ENCODE data around the gene TPSG1. TPM values are rescaled to one million over a fixed set of nuclear protein-coding genes. Genes with fewer than 3 reads are reported as not detected.

TPSG1 gene
- total RNA-seq, 1 experiment from 2014 or later = not detected

DNA sequence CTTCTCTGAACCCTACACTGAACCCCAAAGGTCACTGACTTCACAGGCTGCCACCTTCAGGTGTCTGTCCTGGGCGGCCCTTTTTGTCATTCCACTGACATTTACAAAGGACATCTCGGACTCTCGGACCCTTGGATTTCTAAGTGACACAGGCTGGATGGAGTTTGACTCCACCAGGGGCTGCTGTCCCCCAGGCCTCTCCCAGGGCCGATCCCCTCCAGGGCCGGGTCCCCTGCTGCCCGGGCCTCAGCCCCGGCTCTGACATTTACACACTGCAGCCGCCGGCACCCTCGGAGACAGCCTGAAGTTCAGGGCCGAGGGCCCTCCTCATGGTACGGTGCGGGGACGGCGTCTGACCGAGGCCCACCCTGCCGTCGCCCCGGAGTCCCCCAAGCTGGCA is 48.0 kb downstream of the TPSG1 start:
- Mint-ChIP-seq H3K4me3 (ENCODE audit: unreplicated experiment) (no peak overlapping the region), H3K36me3 (ENCODE audit: insufficient read depth, unreplicated experiment) (no peaks in the 10 kb centered on the region), H3K27ac (ENCODE audit: low read depth, unreplicated experiment) (no peak overlapping the region), H3K9me3 (ENCODE audit: unreplicated experiment) (no peaks in the 10 kb centered on the region), H3K27me3 (ENCODE audit: insufficient read depth, unreplicated experiment) (no peaks in the 10 kb centered on the region), H3K4me1 (ENCODE audit: insufficient read depth, unreplicated experiment) (no peaks in the 10 kb centered on the region)
- BruUV-seq (replicated peaks) = no TSS peak
- TF ChIP-seq, protein P1, sequence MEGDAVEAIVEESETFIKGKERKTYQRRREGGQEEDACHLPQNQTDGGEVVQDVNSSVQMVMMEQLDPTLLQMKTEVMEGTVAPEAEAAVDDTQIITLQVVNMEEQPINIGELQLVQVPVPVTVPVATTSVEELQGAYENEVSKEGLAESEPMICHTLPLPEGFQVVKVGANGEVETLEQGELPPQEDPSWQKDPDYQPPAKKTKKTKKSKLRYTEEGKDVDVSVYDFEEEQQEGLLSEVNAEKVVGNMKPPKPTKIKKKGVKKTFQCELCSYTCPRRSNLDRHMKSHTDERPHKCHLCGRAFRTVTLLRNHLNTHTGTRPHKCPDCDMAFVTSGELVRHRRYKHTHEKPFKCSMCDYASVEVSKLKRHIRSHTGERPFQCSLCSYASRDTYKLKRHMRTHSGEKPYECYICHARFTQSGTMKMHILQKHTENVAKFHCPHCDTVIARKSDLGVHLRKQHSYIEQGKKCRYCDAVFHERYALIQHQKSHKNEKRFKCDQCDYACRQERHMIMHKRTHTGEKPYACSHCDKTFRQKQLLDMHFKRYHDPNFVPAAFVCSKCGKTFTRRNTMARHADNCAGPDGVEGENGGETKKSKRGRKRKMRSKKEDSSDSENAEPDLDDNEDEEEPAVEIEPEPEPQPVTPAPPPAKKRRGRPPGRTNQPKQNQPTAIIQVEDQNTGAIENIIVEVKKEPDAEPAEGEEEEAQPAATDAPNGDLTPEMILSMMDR (IDR thresholded peaks at IDR 0.05; ENCODE audit: unreplicated experiment) = no peak
- intact Hi-C loops (cut with micrococcal nuclease) = no loop called here
- DNase-seq (ENCODE audit: unreplicated experiment) = no peak
- POLR2A ChIA-PET = no interaction called here
- CTCF ChIA-PET = interaction anchor here (0.5 kb wide), 1 partner anchor 1917 kb away, joined by 5 read pairs; no protein-coding TSS in a partner anchor

DNA sequence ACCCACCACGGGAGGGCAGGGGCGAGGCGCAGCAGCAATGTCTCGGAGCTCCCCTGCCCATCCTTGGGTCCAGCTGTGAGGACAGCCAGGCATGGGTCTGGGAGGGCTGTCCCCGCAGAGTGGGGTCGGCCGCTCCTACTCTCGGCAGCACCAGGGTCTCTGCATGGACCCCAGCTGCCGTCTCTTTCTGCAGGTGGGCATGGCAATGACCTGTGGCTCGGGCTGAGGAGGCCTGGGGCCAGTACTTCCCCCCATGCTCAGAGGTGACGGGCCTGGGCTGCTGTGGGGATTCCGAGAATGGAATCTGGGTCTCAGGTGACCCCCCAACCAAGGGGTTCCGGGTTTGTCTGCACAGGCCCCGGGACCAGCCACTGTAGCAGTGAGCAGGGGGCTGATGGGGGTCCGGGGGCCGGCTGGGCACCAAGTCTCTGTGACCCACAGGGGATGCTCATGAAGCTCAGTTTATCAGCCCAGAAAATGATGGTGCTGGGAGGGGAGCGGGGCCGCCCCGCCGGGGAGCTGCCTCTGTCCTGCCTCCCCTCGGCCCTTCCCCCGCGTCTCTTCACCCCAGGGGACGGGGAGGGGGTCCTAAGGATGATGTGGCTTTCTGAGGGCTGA is 48.7 kb downstream of the TPSG1 start:
- intact Hi-C loops (cut with micrococcal nuclease) = no loop called here
- Mint-ChIP-seq H3K4me3 (ENCODE audit: unreplicated experiment) (no peak overlapping the region), H3K9me3 (ENCODE audit: unreplicated experiment) (no peaks in the 10 kb centered on the region), H3K27ac (ENCODE audit: low read depth, unreplicated experiment) (no peak overlapping the region), H3K27me3 (ENCODE audit: insufficient read depth, unreplicated experiment) (no peaks in the 10 kb centered on the region), H3K36me3 (ENCODE audit: insufficient read depth, unreplicated experiment) (no peaks in the 10 kb centered on the region), H3K4me1 (ENCODE audit: insufficient read depth, unreplicated experiment) (no peaks in the 10 kb centered on the region)
- DNase-seq (ENCODE audit: unreplicated experiment) = no peak
- TF ChIP-seq, protein P1 (IDR thresholded peaks at IDR 0.05; ENCODE audit: unreplicated experiment) = no peak
- no TSS peak for BruUV-seq (replicated peaks)
- POLR2A ChIA-PET = no interaction called here
- CTCF ChIA-PET = interaction anchor here (0.5 kb wide), 1 partner anchor 1917 kb away, joined by 5 read pairs; no protein-coding TSS in a partner anchor

DNA sequence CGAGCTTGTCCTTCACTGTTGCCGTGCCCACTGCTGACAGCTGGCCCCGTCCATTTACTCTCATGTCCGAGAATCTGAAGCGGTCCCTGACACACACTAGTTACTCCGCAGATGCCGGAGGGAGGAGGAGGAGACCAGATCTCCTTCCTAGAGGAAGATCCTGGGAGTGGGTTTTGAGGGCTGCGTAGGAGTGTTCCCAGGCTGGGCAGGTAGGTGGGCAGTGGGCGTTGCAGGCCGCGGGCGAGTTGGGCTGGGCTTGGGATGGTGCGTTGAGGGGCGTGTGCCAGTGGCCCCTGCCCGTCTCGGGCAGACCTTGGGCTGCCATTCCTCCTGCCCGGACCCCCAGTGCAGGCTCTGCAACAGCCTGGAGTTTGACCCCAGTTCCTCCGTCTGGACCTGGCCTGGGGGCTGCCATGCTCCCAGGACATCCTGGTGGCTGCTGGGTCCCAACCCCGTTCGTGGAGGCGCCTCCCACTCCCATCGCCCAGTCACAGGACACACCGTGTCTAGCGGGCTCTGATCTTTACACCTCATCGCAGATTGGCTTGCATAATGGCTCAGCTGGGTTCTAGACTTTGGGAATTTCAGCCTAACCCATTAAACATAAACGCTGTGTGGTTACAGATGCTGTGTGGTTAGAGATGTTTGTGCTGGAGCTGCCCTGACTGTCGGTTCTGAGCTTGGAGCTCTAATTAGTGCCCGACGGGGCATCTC is 49.3 kb downstream of the TPSG1 start:
- POLR2A ChIA-PET = no interaction called here
- Mint-ChIP-seq H3K36me3 (ENCODE audit: insufficient read depth, unreplicated experiment) (no peaks in the 10 kb centered on the region), H3K27ac (ENCODE audit: low read depth, unreplicated experiment) (no peak overlapping the region), H3K9me3 (ENCODE audit: unreplicated experiment) (no peaks in the 10 kb centered on the region), H3K4me3 (ENCODE audit: unreplicated experiment) (no peak overlapping the region), H3K27me3 (ENCODE audit: insufficient read depth, unreplicated experiment) (peaks cover 6% of the 10 kb centered on the region), H3K4me1 (ENCODE audit: insufficient read depth, unreplicated experiment) (no peaks in the 10 kb centered on the region)
- intact Hi-C loops (cut with micrococcal nuclease) = no loop called here
- no TSS peak for BruUV-seq (replicated peaks)
- no peak for DNase-seq (ENCODE audit: unreplicated experiment)
- TF ChIP-seq, protein P1 (IDR thresholded peaks at IDR 0.05; ENCODE audit: unreplicated experiment) = no peak
- CTCF ChIA-PET = no interaction called here

DNA sequence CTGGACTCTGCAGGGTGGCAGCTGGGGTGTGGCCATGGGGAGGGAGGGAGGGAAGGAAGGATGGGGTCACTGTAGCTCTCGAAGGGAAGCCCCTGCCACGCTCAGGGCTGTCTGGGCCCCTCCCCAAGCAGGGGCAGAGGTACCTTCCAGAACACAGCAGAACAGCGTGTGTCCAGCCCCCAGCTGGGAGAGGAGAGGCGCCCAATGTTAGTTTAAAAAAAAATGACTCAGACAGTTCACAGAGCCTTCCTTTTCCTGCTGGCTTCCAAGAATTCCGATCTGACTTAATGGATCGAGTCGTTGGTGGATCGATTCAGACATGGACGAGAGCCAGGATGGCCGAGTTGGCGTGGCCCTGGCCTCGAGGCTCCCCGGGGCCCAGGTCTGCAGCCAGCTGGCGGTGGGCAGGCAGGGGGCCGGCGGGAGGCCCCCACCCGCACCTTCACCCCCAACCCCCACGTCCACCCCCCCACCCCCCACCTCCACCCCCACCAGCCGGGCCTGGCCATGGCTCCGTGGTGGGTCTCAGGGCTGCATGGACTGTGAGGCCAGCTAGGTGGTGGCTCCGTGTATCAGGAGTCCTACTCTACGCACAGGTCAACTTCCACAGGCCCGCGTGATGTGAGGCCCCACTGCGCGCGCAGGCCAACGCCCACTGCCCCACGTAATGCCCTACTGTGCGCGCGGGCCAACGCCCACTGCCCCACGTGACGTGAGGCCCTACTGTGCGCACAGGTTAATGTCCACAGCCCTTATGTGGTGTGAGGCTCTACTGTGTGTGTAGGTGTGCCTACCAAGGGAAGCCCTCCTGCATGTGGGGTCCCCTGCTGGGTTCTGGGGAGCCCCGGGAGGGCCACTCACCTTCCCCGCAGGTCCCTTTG is 50.4 kb downstream of the TPSG1 start:
- Mint-ChIP-seq H3K27ac (ENCODE audit: low read depth, unreplicated experiment) (no peak overlapping the region), H3K36me3 (ENCODE audit: insufficient read depth, unreplicated experiment) (no peaks in the 10 kb centered on the region), H3K27me3 (ENCODE audit: insufficient read depth, unreplicated experiment) (peaks cover 13% of the 10 kb centered on the region), H3K9me3 (ENCODE audit: unreplicated experiment) (no peaks in the 10 kb centered on the region), H3K4me1 (ENCODE audit: insufficient read depth, unreplicated experiment) (no peaks in the 10 kb centered on the region), H3K4me3 (ENCODE audit: unreplicated experiment) (no peak overlapping the region)
- intact Hi-C loops (cut with micrococcal nuclease) = no loop called here
- DNase-seq (ENCODE audit: unreplicated experiment) = no peak
- BruUV-seq (replicated peaks) = no TSS peak
- POLR2A ChIA-PET = interaction anchor here (0.7 kb wide), 1 partner anchor 27 kb away, joined by 3 read pairs; no protein-coding TSS in a partner anchor
- CTCF ChIA-PET = interaction anchor here (0.6 kb wide), 1 partner anchor 26 kb away, joined by 3 read pairs; no protein-coding TSS in a partner anchor
- TF ChIP-seq, protein P1 (IDR thresholded peaks at IDR 0.05; ENCODE audit: unreplicated experiment) = no peak
